GM12874 (cell line): ENCODE measurements around the gene NR2F1.

Source experiments
- TF ChIP-seq, protein P1 (sequence below): IDR thresholded peaks from 2 replicates; pipeline ENCODE4 v1.5.1; 2011; ENCODE audit warnings: low read depth, mild to moderate bottlenecking, control low read depth, low read length, moderate library complexity; ENCODE audit not compliant: insufficient read depth

NR2F1 gene

DNA sequence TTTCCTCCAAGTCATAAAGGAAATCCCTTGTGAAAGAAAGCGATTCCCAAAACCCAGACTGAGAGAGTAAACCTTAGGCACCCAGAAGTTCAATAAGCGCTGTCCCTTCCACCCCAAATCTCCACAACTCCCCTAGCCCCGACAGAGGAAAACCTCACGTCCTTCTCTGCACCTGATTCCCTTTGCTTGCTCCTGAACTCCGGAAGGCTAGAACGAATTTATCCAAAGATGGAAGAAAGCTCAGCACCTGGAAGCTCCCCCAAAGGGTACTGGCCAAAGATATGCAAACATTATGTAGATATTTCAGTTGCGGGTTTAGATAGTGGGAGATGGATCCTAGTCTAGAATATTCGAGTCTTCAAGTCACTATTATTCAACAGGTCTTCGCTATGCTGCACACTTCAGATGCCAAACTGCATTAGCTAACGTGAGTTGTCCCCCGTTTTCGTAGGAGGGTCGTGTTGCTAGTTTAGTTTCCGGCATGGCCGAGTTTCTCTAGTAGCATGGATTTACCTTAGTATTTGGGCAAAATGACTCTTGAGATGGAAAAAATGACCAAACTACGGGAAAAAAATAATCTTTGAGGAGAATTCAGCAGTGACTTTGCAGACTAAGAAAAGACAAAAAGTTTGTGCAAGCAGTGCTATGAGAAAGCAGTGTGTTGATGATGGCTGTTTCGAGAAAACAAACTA is 27.7 kb downstream of the NR2F1 start:
- TF ChIP-seq, protein P1, sequence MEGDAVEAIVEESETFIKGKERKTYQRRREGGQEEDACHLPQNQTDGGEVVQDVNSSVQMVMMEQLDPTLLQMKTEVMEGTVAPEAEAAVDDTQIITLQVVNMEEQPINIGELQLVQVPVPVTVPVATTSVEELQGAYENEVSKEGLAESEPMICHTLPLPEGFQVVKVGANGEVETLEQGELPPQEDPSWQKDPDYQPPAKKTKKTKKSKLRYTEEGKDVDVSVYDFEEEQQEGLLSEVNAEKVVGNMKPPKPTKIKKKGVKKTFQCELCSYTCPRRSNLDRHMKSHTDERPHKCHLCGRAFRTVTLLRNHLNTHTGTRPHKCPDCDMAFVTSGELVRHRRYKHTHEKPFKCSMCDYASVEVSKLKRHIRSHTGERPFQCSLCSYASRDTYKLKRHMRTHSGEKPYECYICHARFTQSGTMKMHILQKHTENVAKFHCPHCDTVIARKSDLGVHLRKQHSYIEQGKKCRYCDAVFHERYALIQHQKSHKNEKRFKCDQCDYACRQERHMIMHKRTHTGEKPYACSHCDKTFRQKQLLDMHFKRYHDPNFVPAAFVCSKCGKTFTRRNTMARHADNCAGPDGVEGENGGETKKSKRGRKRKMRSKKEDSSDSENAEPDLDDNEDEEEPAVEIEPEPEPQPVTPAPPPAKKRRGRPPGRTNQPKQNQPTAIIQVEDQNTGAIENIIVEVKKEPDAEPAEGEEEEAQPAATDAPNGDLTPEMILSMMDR, result no peak

GRCh38 chr5:93611273-93611975 is 28.4 kb downstream of the NR2F1 start:
- TF ChIP-seq, protein P1, result no peak

DNA sequence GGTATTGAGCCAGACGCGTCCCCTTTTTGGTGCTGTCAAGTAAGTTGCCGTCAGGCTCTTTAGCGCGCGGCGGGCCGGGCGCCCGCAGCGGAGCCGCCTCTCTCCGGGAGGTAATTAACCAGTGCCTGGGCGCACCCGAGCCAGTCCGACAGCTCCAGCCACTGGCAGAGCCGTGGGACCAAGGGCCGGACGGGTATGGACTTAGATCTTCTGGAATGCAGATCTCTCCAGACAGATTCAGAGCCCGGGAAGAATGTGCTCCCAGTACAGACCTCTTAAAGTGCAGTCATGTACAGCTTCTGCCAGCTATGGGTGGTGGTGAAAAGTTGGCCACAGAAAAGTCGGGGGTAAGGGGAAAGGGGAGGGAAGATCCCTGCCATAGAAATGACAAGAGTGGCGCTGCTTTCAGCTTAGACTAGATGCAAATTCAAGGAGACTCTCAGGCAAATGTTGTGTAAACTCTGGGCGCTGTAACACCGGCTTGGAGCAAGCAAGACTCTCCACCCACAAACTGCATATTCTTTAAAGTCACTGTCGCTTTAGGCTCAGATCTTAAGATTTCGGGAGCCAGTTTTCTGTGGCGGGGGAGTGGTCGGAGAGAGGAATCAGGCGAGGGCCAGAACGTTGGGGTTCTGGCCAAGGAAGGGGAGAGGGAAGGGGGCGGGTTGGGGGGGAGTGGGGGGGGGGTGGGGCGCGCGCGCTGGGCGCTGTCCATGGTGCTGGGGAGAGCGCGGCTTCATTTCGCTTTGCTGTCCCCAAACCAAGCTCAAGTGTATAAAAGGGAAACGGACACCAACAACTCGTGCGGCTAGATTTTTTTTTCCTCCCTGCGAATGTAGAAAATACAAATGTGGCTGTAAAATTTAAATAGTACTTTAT is 29.2 kb downstream of the NR2F1 start:
- TF ChIP-seq, protein P1, result no peak

DNA sequence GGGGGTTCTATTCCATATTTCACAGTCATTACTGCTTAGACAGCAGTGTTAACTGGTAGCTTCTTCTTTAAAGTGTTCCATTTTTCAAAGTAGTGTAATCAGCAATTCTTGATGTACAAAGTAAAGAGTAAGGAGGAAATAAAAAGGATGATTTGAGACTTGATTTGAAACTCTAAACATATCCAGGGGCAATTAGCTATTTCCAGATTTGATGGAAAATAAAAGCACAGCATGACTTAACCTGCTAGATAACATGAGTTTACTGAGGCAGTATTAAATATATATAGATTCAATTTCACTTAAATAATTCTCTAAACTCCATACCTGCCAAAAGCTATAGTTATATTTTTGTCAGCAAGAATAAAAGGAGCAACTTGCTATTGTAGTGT is 29.8 kb downstream of the NR2F1 start:
- TF ChIP-seq, protein P1, result no peak

DNA sequence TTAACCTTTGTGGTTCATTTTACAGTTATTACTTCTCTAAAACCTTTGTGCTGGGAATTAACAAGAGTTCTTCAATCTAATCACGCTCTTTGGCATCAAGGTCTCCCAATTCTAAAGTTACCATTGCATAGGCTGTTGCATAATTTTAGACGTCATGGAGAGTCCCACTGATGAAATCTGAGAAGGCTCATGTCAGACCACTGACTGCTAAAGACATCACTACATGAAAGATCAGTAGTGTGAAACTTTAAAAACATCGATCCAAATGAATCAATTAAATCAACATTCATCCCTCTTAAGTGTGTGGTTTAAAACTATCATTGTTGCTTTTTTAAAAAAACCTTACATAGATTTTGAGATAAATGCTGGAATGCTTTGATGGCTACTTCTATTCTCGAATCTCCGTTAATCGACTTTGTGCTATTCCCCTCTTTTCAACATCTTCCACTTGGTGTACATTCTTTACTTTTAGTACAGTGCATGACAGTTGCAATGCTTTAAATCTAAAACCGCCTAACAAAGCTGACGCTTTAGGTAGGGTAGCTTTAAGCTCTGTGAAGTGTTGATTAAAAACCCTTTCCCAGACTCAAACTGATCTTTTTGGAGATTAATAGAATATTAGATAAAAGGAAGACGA is 33.6 kb downstream of the NR2F1 start:
- TF ChIP-seq, protein P1, result no peak

- TF ChIP-seq, protein P1, result no peak
These were observed 37.7 kb downstream of the NR2F1 start for GRCh38 chr5:93620487-93621326.
